ENCODE data around the gene C20orf173. TPM values are rescaled to one million over a fixed set of nuclear protein-coding genes. Genes with fewer than 3 reads are reported as not detected.

Gene C20orf173
- total RNA-seq, 1 donor: not detected

GRCh38 chr20:35539756-35540212, 10.3 kb upstream of the C20orf173 start:
- no peak overlapping the region for H2AFZ ChIP-seq (ENCODE audit: low read length)

GRCh38 chr20:35527122-35527769, 2.2 kb downstream of the C20orf173 start:
- no peaks in the 10 kb centered on the region for H4K20me1 ChIP-seq (ENCODE audit: insufficient read depth, low read length)
- H3K36me3 ChIP-seq (ENCODE audit: insufficient read depth, low read length): no peaks in the 10 kb centered on the region
- H3K4me1 ChIP-seq (ENCODE audit: insufficient read depth, low read length): no peaks in the 10 kb centered on the region
- H3K79me2 ChIP-seq (ENCODE audit: insufficient read depth, low read length): no peaks in the 10 kb centered on the region
- DNase-seq (ENCODE audit: insufficient read length, low spot score, missing footprints): no peak
- no peak overlapping the region for H3K4me3 ChIP-seq (ENCODE audit: insufficient read depth, low read length)
- H3K9me3 ChIP-seq (ENCODE audit: low read depth, low read length): no peaks in the 10 kb centered on the region
- no peaks in the 10 kb centered on the region for H3K27me3 ChIP-seq (ENCODE audit: insufficient read depth, low read length)
- H3K4me2 ChIP-seq (ENCODE audit: insufficient read depth, low read length): no peak overlapping the region
- H3K27ac ChIP-seq (ENCODE audit: low read depth, low read length): no peak overlapping the region
- H2AFZ ChIP-seq (ENCODE audit: low read length): no peak overlapping the region
- TF ChIP-seq CTCF (IDR thresholded peaks at IDR 0.05; ENCODE audit: extremely low read depth, low read depth, low read length): no peak

More at GRCh38 chr20:35539756-35540212, 10.3 kb upstream of the C20orf173 start:
- Histone ChIP-seq H3K4me3 (ENCODE audit: insufficient read depth, low read length) (no peak overlapping the region), H3K9me3 (ENCODE audit: low read depth, low read length) (no peaks in the 10 kb centered on the region), H3K79me2 (ENCODE audit: insufficient read depth, low read length) (peaks cover 15% of the 10 kb centered on the region), H3K27ac (ENCODE audit: low read depth, low read length) (no peak overlapping the region), H3K27me3 (ENCODE audit: insufficient read depth, low read length) (no peaks in the 10 kb centered on the region), H3K4me2 (ENCODE audit: insufficient read depth, low read length) (no peak overlapping the region), H3K36me3 (ENCODE audit: insufficient read depth, low read length) (peaks cover 7% of the 10 kb centered on the region), H4K20me1 (ENCODE audit: insufficient read depth, low read length) (no peaks in the 10 kb centered on the region), H3K4me1 (ENCODE audit: insufficient read depth, low read length) (peaks cover 11% of the 10 kb centered on the region)
- TF ChIP-seq CTCF (IDR thresholded peaks at IDR 0.05; ENCODE audit: extremely low read depth, low read depth, low read length): no peak
- no peak for DNase-seq (ENCODE audit: insufficient read length, low spot score, missing footprints)

GRCh38 chr20:35525639-35526038, 3.8 kb downstream of the C20orf173 start:
- no peaks in the 10 kb centered on the region for H3K9me3 ChIP-seq (ENCODE audit: low read depth, low read length)
- H3K79me2 ChIP-seq (ENCODE audit: insufficient read depth, low read length): no peaks in the 10 kb centered on the region
- DNase-seq (ENCODE audit: insufficient read length, low spot score, missing footprints): no peak
- H3K4me1 ChIP-seq (ENCODE audit: insufficient read depth, low read length): no peaks in the 10 kb centered on the region
- H3K27ac ChIP-seq (ENCODE audit: low read depth, low read length): no peak overlapping the region
- no peak for TF ChIP-seq CTCF (IDR thresholded peaks at IDR 0.05; ENCODE audit: extremely low read depth, low read depth, low read length)
- no peaks in the 10 kb centered on the region for H3K27me3 ChIP-seq (ENCODE audit: insufficient read depth, low read length)
- H4K20me1 ChIP-seq (ENCODE audit: insufficient read depth, low read length): no peaks in the 10 kb centered on the region
- H3K4me3 ChIP-seq (ENCODE audit: insufficient read depth, low read length): no peak overlapping the region
- H2AFZ ChIP-seq (ENCODE audit: low read length): no peak overlapping the region
- H3K36me3 ChIP-seq (ENCODE audit: insufficient read depth, low read length): no peaks in the 10 kb centered on the region
- H3K4me2 ChIP-seq (ENCODE audit: insufficient read depth, low read length): no peak overlapping the region

GRCh38 chr20:35523298-35523888, 6.1 kb downstream of the C20orf173 start:
- H3K9me3 ChIP-seq (ENCODE audit: low read depth, low read length): no peaks in the 10 kb centered on the region
- no peaks in the 10 kb centered on the region for H3K36me3 ChIP-seq (ENCODE audit: insufficient read depth, low read length)
- H3K79me2 ChIP-seq (ENCODE audit: insufficient read depth, low read length): no peaks in the 10 kb centered on the region
- H4K20me1 ChIP-seq (ENCODE audit: insufficient read depth, low read length): no peaks in the 10 kb centered on the region
- DNase-seq (ENCODE audit: insufficient read length, low spot score, missing footprints): peak; percentile 94
- H2AFZ ChIP-seq (ENCODE audit: low read length): no peak overlapping the region
- peak; percentile 66 for TF ChIP-seq CTCF (IDR thresholded peaks at IDR 0.05; ENCODE audit: extremely low read depth, low read depth, low read length)
- no peak overlapping the region for H3K4me3 ChIP-seq (ENCODE audit: insufficient read depth, low read length)
- no peaks in the 10 kb centered on the region for H3K27me3 ChIP-seq (ENCODE audit: insufficient read depth, low read length)
- no peaks in the 10 kb centered on the region for H3K4me1 ChIP-seq (ENCODE audit: insufficient read depth, low read length)
- no peak overlapping the region for H3K27ac ChIP-seq (ENCODE audit: low read depth, low read length)
- H3K4me2 ChIP-seq (ENCODE audit: insufficient read depth, low read length): no peak overlapping the region

Measured in osteoblast (primary cell).